Renal cortex interstitium (tissue), 11 donors: ENCODE measurements around the gene NAV2. TPM values are rescaled to one million over a fixed set of nuclear protein-coding genes. Genes with fewer than 3 reads are reported as not detected.

Experiments used
- DNase-seq, 11 donors: peaks; one replicate each; pipeline ENCODE4 v3.0.0-alpha.2; 2013; ENCODE audit warnings: low read depth in 9 of 11, low spot score in 4 of 11; ENCODE audit errors: extremely low read depth in 1 of 11
- polyA plus RNA-seq, 3 donors: library from polyadenylated mRNA; unstranded; fragments of 120-200 nt; gene quantifications; one replicate each; pipeline ENCODE4 v1.2.1, GENCODE V29; 2013; ENCODE audit not compliant: insufficient read length in 3 of 3

Gene NAV2
- polyA plus RNA-seq, 3 donors: 36.9 to 94.9 (median 39.5) TPM

DNA sequence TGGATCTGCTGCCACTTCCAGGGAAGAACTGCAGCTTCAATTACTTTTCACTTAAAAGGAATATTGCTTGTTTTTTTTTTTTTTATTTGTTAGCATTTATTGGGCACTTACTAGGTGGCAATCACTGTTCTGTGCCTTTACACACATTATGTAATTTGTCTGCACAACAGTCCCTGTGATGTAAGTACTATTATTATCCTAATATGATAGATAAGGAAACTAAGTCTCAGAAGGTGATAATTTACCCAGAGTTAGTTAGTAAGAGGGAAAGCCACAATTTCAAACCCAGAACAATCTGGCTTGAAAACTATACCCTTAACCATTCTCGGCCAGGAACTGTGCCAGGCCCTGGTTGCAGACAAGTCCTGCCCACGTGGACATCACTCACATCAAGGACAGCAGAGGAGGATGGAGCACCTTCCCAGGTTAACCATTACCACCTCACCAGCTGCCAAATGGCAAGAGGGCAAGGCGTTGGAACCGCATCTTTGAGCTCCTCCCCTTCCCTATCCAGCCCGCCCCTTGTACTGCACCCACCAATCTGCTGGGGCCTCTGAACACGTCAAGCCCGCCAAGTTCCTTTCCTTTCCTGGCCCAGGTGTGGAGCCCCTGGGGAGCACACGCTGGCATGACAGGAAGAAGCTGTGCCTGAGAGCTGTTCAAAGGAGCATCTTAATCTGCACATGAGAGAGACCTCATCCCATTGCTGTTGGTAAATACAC, 78.4 kb downstream of the NAV2 start:
- DNase-seq: no peak

- no peak for DNase-seq
These were observed 79.9 kb downstream of the NAV2 start for GRCh38 chr11:19792510-19792909.

DNA sequence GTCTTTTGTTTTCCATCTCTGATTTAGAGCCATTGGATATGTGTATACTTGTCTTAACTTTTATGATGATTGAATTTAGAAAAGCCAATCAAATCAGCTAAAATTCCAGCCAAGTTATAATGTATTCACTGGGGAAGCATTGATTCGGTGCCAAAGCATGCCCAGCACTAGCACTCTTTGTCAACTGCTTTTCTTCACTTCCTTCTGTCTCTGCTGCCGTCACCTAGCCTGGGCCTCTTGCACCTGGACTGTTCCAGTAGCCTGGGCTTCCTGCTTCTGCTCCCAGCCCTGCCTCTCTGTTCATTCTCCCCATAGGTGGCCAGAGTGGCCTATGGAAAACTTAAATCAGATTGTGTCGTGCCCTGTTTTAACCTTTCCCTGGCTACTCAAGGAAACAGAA, 80.7 kb downstream of the NAV2 start:
- DNase-seq: no peak

DNA sequence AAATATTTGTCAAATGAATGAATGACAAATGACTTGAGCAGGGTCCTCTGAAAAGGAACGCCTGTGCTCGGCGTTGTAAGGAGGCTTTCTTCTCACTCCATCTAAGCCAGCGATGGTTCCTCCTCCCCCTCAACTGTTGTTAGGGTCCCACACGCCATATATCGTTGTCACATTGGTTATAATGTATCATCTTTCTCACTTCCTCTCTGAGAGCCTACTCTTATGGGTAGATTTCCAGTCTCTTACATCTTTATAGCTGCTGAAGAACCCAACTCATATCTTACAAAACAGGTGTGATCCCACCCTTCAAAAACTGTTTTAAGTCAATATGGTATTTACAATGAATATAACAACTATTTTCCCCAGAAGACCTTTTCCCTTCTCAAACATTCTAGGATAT, 81.5 kb downstream of the NAV2 start:
- DNase-seq: no peak

- no peak for DNase-seq
These were observed 82.4 kb downstream of the NAV2 start for GRCh38 chr11:19795082-19795481.

- no peak for DNase-seq
These were observed 87.5 kb downstream of the NAV2 start for GRCh38 chr11:19800162-19800561.

DNA sequence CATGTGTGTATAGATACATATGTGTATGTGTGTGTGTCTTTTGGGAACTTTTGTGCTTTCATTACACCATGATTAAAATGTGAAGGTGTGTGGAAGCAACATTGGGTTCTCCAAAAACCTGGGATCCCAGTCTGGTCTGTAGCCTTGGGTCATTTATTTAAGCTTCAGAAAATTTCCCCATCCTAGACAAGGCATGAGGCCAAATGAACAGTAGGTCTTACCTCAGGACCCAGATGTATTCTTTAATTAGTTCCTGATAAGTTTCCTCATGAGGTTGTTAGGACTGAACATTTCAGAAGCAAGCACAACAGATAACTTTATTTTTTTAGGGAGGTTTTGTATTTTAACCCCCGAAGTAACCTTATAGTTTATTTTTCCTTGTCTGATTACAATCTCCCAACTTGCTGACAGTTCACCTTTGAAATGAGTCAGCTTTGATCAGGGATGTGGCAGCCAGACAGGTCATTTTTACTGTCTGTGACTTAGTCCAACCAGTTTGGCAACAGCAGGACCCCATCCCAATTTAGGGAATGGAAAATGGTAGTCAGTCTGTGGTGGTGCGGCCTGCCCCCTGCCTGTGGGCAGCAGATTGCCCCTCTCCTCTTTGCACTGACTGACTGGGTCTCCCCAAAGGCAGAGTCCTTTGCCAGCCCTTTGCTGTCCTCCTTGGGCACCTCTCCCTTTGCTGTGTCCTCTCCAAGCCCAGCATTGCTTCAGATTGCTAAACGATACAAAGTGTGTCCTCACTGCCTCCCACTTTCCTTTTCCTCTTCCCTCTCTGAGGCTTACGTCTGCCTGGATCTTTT, 88.3 kb downstream of the NAV2 start:
- no peak for DNase-seq

DNA sequence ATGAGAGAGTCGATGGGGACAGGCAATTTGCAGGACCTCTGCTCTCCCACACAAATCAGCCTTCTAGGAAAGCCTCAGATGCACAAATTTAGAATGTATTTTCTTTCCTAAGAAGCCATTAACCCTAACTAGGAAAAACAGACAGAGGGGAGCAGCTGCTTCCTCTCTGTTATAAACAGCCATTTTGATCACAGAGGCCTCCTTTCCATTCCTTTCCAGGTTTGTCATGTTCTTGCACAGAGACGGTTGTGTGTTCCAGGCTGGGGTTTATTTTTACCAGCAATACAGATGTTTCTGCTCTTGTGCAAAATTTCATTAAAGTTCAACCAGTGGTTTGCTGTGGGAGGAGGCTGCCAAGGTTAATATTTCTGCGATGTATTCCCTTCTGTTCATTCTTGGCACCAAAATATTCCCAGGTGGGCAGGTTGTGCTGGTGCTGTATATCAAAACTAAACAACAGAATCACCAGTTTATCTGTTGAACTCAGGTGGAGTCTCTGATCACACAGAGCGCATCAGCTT, 90.2 kb downstream of the NAV2 start:
- DNase-seq: no peak

DNA sequence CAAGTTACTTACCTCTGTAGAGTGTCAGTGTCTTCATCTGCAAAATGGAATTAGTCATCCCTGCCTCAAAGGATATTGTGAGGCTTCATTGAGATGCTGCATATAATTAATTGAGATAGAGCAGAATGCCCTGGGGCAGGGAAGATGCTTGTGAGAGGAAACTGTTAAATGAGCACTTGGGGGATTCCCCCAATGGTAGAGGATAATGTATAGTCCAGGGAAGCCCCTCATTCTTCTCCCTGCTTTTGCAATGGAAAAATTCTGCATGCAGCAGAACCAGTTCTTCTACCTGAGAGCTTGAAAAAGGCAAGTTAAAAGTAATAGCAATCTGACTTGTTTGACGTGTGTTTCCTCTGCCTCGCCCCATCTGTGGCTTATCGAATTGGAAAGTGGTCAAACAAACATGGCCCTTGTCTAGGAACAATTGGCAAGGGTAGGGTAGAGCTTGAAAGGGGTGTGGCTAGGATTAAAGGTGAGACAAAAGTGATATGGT, 90.9 kb downstream of the NAV2 start:
- no peak for DNase-seq

DNA sequence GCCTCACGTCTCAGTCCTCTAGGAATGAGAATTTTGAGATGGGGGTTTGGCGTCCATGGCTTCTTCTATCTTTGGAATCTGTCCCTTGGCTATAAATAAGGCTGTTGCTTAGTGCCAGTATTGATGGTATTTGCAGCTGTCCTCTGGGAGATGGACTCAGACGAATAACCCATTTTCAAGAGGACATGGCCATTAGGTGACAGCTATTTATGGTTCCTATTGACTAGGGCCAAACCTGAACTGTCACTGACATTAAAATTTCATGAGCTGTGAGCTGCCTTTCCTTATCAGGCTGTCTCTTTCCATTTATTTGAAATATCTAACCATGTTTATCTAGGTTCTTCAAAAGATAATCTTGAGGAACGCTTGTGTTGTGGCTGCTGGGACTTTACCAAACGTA, 92.7 kb downstream of the NAV2 start:
- no peak for DNase-seq

GRCh38 chr11:19805827-19806226, 93.2 kb downstream of the NAV2 start:
- DNase-seq: no peak

DNA sequence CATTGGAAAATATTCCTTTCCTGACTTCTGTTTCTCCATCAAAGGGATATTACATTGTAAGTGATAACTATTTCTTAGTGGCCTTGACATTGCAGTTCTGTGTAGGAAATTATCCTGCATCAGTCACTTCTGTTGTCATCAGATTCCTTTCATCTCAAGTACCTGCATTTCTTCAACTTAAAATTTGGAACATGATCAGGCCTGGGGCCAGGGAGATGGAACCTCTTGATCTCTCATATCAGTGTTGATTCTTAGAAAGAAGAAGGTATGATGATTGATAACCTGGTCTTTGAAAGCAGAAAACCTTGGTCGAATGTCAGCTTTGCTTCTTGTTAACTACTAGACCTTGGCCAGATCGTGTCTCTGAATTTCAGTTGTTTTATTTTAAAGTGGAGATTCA, 93.6 kb downstream of the NAV2 start:
- no peak for DNase-seq

DNA sequence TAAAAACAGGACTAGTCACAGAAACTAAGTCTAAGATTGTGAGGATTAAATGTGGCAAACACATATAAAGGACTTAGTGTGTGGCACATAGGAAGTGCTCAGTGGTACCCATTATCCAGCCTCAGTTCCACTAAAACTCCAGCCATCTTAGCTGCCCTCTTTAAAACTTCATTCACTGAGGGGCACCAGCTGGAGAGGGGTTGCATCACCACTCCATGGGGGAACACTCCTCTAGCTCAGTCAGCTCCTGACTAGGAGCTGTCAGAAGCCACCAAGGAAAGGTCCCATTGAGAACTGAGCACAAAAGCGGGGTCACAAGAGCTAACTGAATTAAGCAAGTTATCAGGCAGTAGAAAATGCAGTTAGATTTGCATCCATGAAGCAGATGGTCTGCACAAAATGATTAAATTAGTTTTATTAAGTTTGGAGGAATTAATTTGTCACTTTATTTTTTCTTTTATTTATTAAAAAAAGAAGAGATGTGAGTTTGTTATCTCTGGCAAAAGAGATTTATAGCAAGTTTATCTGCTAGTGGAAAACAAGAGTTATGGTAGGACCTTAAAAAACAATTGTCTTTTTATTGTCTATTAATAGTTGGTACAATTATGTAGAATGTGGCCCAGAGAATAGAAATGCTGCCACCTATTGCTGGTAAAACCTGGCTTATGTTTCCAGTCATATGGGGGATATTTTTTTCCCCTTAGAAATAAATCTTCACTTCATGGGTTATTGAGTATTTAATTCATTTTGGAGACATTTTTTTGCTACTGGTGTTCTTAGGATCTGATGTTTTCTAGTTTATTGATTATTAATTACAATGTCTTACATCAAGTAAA, 95.7 kb downstream of the NAV2 start:
- no peak for DNase-seq

GRCh38 chr11:19810852-19811251, 98.2 kb downstream of the NAV2 start:
- no peak for DNase-seq

- no peak for DNase-seq
These were observed 98.7 kb downstream of the NAV2 start for GRCh38 chr11:19811380-19811779.

- no peak for DNase-seq
These were observed 99.5 kb downstream of the NAV2 start for GRCh38 chr11:19812096-19812495.

DNA sequence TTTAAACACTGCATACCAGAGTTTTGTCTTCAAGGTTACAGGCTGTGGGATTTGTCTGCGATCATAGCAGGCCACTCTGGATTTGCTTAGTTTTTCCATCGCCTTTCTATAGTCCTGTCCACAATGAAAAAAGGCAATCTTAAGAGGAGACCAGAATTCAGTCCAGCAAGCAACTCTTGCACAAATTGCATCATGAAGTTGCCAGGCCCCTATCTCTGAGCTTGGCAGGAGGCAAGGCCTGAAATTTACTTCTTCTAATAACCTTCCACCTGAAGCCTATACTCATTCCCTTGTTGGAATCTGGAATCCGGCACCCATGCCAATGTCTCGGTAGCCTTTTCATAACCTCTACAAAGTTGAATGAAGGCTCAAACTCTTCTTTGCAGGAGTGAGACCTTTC, 100.1 kb downstream of the NAV2 start:
- no peak for DNase-seq

GRCh38 chr11:19813158-19813879, 100.7 kb downstream of the NAV2 start:
- DNase-seq: no peak

DNA sequence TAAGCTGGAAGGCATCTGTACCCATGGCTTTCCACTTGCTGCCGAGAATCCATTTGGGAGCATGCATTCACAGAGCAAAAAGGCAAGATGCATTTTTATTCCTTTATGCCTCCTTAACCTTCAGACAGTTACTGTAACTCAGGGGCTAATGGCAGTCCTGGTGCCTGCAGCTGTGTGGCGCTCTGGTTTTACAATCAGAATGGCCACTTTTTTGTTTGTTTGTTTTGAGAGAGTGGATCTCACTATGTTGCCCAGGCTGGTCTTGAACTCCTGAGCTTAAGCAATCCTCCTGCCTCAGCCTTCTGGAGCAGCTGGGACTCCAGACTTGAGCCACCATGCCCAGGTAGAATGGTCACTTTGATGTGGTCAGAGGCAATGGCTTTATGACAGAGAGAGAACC, 101.8 kb downstream of the NAV2 start:
- DNase-seq: no peak
